ENCODE data around the gene NANOS1. TPM values are rescaled to one million over a fixed set of nuclear protein-coding genes. Genes with fewer than 3 reads are reported as not detected.
A peak's percentile ranks its signal among the peaks of the same experiment; 100 is the strongest.

NANOS1 gene
- total and polyA plus RNA-seq, 2 experiments from 2014 or later = under 0.01 to 0.15 TPM

DNA sequence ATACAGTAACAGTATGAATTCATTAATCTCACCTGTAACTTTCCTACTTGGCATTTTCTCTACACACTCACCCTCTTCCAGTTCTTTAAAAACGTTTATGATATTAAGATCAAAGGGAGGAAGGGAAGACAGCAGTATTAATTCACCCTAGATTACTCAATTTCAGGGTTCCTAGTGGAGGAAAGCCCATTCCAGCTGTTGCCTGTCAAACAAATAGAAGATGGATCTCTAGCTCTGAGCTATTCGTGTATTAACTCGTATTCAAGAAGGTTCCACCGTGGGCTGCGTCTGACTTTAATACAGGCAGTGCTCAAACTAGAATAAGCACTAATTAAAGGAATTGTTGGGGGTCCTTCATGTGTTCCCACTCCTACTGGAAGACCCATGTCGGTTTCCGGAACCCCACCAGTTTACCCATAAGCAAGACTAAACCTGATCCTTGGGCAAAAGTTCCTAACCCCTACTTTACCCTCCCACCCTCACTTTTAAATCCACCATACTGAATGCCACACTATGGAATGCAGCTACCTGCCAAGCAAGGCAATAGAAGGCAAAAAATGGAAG is 2.1 kb downstream of the NANOS1 start:
- no peaks in the 10 kb centered on the region for H3K79me2 ChIP-seq (ENCODE audit: insufficient read depth)
- H3K9me2 ChIP-seq (ENCODE audit: insufficient read depth) = no peaks in the 10 kb centered on the region
- H3K4me3 ChIP-seq = no peak overlapping the region
- peaks cover 31% of the 10 kb centered on the region for H3K36me3 ChIP-seq (ENCODE audit: low read depth)
- H2AFZ ChIP-seq = no peak overlapping the region
- no peak for TF ChIP-seq EZH2phosphoT487 (IDR thresholded peaks at IDR 0.05; ENCODE audit: insufficient read depth, low read depth)
- no peak for TF ChIP-seq EZH2 (IDR thresholded peaks at IDR 0.05; ENCODE audit: insufficient read depth, poor library complexity, severe bottlenecking)
- H3K27ac ChIP-seq = no peak overlapping the region
- no peaks in the 10 kb centered on the region for H3K27me3 ChIP-seq (replicated peaks; ENCODE audit: insufficient read depth)
- DNase-seq = no peak
- no peak overlapping the region for H3K9ac ChIP-seq
- H3K9me3 ChIP-seq (ENCODE audit: low read depth) = no peaks in the 10 kb centered on the region
- H3K4me2 ChIP-seq (ENCODE audit: unreplicated experiment) = peak overlapping the region; percentile 62
- 61 to 64% methylated on average over 7 of the region's 7 CpGs for whole genome bisulfite sequencing, 2 experiments (ENCODE audit: low coverage in 1 of 2, low lambda C conversion rate in 2 of 2, missing lambda C conversion rate in 2 of 2)
- in situ Hi-C loops (cut with MboI) = no loop called here
- no peaks in the 10 kb centered on the region for H3K4me1 ChIP-seq (ENCODE audit: insufficient read depth)
- H4K20me1 ChIP-seq (ENCODE audit: insufficient read depth) = no peaks in the 10 kb centered on the region
- peaks cover 44% of the 10 kb centered on the region for H3F3A ChIP-seq (ENCODE audit: insufficient read depth)

DNA sequence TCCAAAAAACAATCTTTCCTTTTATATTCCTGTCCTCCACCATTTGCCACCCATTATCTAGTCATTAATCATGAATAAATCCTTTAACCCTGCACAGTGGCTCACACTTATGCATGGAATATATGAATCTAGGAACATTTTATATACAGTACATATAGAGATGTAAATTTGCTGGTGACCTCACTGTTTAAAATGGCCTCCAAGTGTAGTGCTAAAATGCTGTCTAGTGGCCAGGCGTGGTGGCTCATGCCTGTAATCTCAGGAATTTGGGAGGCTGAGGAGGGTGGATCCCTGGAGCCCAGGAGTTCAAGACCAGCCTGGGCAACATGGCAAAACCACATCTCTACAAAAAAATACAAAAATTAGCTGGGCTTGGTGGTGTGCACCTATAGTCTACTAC is 9.6 kb downstream of the NANOS1 start:
- no peaks in the 10 kb centered on the region for H3K9me3 ChIP-seq (ENCODE audit: low read depth)
- in situ Hi-C loops (cut with MboI) = no loop called here
- H3K9me2 ChIP-seq (ENCODE audit: insufficient read depth) = no peaks in the 10 kb centered on the region
- whole genome bisulfite sequencing, 2 experiments (ENCODE audit: low coverage in 1 of 2, low lambda C conversion rate in 2 of 2, missing lambda C conversion rate in 2 of 2) = 88 to 93% methylated on average over 1 of the region's 1 CpG
- no peak overlapping the region for H2AFZ ChIP-seq
- no peaks in the 10 kb centered on the region for H3K4me1 ChIP-seq (ENCODE audit: insufficient read depth)
- peaks cover 71% of the 10 kb centered on the region for H3K79me2 ChIP-seq (ENCODE audit: insufficient read depth)
- H3K27ac ChIP-seq = no peak overlapping the region
- H4K20me1 ChIP-seq (ENCODE audit: insufficient read depth) = no peaks in the 10 kb centered on the region
- H3F3A ChIP-seq (ENCODE audit: insufficient read depth) = peaks cover 37% of the 10 kb centered on the region
- no peak overlapping the region for H3K4me2 ChIP-seq (ENCODE audit: unreplicated experiment)
- H3K9ac ChIP-seq = no peak overlapping the region
- H3K36me3 ChIP-seq (ENCODE audit: low read depth) = peaks cover 91% of the 10 kb centered on the region
- no peak for DNase-seq
- TF ChIP-seq EZH2phosphoT487 (IDR thresholded peaks at IDR 0.05; ENCODE audit: insufficient read depth, low read depth) = no peak
- TF ChIP-seq EZH2 (IDR thresholded peaks at IDR 0.05; ENCODE audit: insufficient read depth, poor library complexity, severe bottlenecking) = no peak
- no peaks in the 10 kb centered on the region for H3K27me3 ChIP-seq (replicated peaks; ENCODE audit: insufficient read depth)
- H3K4me3 ChIP-seq = no peak overlapping the region

GRCh38 chr10:119041326-119041725 is 11.8 kb downstream of the NANOS1 start:
- no peak overlapping the region for H2AFZ ChIP-seq

GRCh38 chr10:119042169-119042568 is 12.7 kb downstream of the NANOS1 start:
- DNase-seq = no peak
- H3K27ac ChIP-seq = no peak overlapping the region
- H4K20me1 ChIP-seq (ENCODE audit: insufficient read depth) = 0 out of 2 replicates have a peak, but pooled peaks cover 8% of the 10 kb centered on the region
- H3K4me3 ChIP-seq = no peak overlapping the region
- no peak overlapping the region for H2AFZ ChIP-seq
- no peak overlapping the region for H3K4me2 ChIP-seq (ENCODE audit: unreplicated experiment)
- WGBS, 2 experiments (ENCODE audit: low coverage in 1 of 2, low lambda C conversion rate in 2 of 2, missing lambda C conversion rate in 2 of 2) = 89 to 90% methylated on average over 22 to 26 of the region's 26 CpGs
- no peak for TF ChIP-seq EZH2phosphoT487 (IDR thresholded peaks at IDR 0.05; ENCODE audit: insufficient read depth, low read depth)
- TF ChIP-seq EZH2 (IDR thresholded peaks at IDR 0.05; ENCODE audit: insufficient read depth, poor library complexity, severe bottlenecking) = no peak
- H3K27me3 ChIP-seq (replicated peaks; ENCODE audit: insufficient read depth) = no peaks in the 10 kb centered on the region
- peaks cover 22% of the 10 kb centered on the region for H3F3A ChIP-seq (ENCODE audit: insufficient read depth)
- no peaks in the 10 kb centered on the region for H3K9me3 ChIP-seq (ENCODE audit: low read depth)
- H3K9me2 ChIP-seq (ENCODE audit: insufficient read depth) = no peaks in the 10 kb centered on the region
- H3K4me1 ChIP-seq (ENCODE audit: insufficient read depth) = no peaks in the 10 kb centered on the region
- H3K9ac ChIP-seq = no peak overlapping the region
- peaks cover 97% of the 10 kb centered on the region for H3K36me3 ChIP-seq (ENCODE audit: low read depth)
- in situ Hi-C loops (cut with MboI) = no loop called here
- H3K79me2 ChIP-seq (ENCODE audit: insufficient read depth) = peaks cover 99% of the 10 kb centered on the region

More at GRCh38 chr10:119041326-119041725, 11.8 kb downstream of the NANOS1 start:
- Histone ChIP-seq H3K4me1 (ENCODE audit: insufficient read depth) (no peaks in the 10 kb centered on the region), H3F3A (ENCODE audit: insufficient read depth) (peaks cover 26% of the 10 kb centered on the region), H3K4me3 (no peak overlapping the region), H3K27ac (no peak overlapping the region), H3K9me3 (ENCODE audit: low read depth) (no peaks in the 10 kb centered on the region), H3K4me2 (ENCODE audit: unreplicated experiment) (no peak overlapping the region), H3K36me3 (ENCODE audit: low read depth) (peaks cover 97% of the 10 kb centered on the region), H3K79me2 (ENCODE audit: insufficient read depth) (peaks cover 93% of the 10 kb centered on the region), H3K27me3 (replicated peaks; ENCODE audit: insufficient read depth) (no peaks in the 10 kb centered on the region), H3K9ac (no peak overlapping the region), H3K9me2 (ENCODE audit: insufficient read depth) (no peaks in the 10 kb centered on the region), H4K20me1 (ENCODE audit: insufficient read depth) (0 out of 2 replicates have a peak, but pooled peaks cover 8% of the 10 kb centered on the region)
- no peak for TF ChIP-seq EZH2 (IDR thresholded peaks at IDR 0.05; ENCODE audit: insufficient read depth, poor library complexity, severe bottlenecking)
- no peak for TF ChIP-seq EZH2phosphoT487 (IDR thresholded peaks at IDR 0.05; ENCODE audit: insufficient read depth, low read depth)
- in situ Hi-C loops (cut with MboI) = no loop called here
- 86 to 89% methylated on average over 4 of the region's 4 CpGs for WGBS, 2 experiments (ENCODE audit: low coverage in 1 of 2, low lambda C conversion rate in 2 of 2, missing lambda C conversion rate in 2 of 2)
- no peak for DNase-seq

Measured in GM23248 (cell line).